Neural cell (in vitro differentiated cells): ENCODE measurements around the gene ALX3.

Experiments
- CTCF ChIP-seq: fragments of 450-650 bp; IDR thresholded peaks from 2 replicates; pipeline ENCODE4 v1.5.1; 2014; ENCODE audit warnings: antibody characterized with exemption, mild to moderate bottlenecking, moderate library complexity; ENCODE audit not compliant: poor library complexity, severe bottlenecking
- EZH2 ChIP-seq: fragments of 200-600, 300-800 bp; shearing (Covaris generic), sonication (generic); IDR thresholded peaks from 2 replicates; pipeline ENCODE4 v1.6.1; 2014; ENCODE audit warnings: antibody characterized with exemption, low read length, borderline replicate concordance, mild to moderate bottlenecking; ENCODE audit not compliant: insufficient read depth, poor library complexity, severe bottlenecking

- TF ChIP-seq CTCF = no peak
- no peak for TF ChIP-seq EZH2
These were observed 27.2 kb upstream of the ALX3 start for GRCh38 chr1:110097507-110098221.
